HT1080 (cell line): Measurements from ENCODE around the gene CYP4F22. TPM values are rescaled to one million over a fixed set of nuclear protein-coding genes. Genes with fewer than 3 reads are reported as not detected.

Source experiments
- DNase-seq: peaks from one replicate; pipeline ENCODE4 v3.0.0-alpha.2; 2015; ENCODE audit warnings: low read depth
- total RNA-seq: library from RNA; depleted of rRNA; stranded (reverse); fragments of >200 nt; shearing (Covaris generic); gene quantifications from 2 replicates; pipeline ENCODE4 v1.2.3, GENCODE V29; 2014

The CYP4F22 gene
- total RNA-seq, 1 experiment from 2014 or later = not detected

DNA sequence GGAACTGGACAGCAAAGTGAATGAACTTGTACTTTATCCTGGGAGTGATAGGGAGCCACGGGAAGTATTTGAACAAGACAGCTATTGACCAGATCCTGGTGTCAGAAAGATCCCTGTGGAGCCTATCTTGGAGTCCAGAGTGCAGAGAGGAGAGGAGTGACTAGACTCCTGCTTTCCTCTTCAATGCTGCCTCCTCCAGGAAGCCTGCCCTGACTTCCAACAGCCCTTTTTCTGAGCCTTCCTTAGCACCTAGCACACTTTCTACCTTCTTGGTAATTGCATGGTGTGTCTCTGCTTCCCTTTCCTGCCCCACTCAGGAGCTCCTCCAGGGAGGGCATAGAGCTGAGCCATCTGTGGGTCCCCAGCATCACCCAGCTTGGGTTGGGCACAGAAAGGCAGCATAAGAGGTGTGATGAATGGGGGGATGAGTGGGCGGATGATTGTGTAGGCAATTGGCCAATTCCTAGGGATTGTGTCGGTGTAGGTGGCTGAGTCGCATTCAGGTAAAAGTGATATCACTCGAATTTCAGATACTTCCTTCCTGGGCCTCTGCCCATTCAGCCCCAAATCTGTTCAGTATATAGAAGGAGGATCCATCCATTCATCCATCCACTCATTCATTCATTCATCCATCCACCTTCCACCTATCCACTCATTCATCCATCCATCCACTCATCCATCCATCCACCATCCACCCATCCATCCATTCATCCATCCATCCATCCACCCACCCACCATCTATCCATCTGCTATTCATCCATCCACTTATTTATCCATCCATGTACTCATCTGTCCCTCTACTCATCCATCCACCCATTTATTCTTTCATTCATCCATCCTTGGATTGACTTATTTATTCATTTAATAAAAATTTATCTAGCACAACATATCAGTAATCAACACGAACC, 26.9 kb downstream of the CYP4F22 start:
- DNase-seq = no peak

DNA sequence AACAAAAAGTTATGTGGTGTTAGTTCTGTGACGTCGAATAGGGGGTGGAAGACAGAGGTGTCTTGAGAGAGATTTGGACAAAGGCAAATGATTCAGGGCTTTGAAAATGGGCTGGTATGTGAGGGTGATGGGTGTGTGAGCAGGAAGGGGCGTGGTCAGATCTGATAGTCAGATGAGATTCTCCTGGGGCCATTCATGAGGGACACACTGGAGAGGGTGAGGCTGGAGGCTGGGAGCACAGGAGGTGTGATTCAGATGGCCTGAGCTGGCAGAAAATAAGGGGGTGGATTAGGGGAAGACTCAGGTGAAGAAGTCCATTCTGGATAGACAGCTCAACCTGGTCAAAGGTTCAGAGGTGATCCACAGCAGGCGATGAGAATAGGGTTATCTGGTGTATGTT, 28.0 kb downstream of the CYP4F22 start:
- DNase-seq = no peak

GRCh38 chr19:15538774-15539173, 30.4 kb downstream of the CYP4F22 start:
- no peak for DNase-seq

DNA sequence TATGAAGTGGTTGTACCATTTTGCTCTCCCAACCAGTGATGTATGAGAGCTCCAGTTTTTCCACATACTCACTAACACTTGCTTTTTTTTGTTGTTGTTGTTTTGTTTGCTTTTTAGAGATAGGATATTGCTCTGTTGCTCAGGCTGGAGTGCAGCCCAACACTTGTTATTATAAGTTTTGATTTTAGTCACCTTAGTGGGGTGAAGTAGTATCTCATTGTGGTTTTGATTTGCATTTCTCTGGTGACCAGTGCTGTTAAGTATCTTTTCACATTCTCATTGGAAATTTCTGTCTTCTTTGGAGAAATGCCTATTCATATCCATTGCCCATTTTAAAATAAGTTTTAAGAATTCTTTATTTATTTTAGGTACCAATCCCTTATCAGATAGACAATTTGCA, 31.3 kb downstream of the CYP4F22 start:
- DNase-seq = no peak

DNA sequence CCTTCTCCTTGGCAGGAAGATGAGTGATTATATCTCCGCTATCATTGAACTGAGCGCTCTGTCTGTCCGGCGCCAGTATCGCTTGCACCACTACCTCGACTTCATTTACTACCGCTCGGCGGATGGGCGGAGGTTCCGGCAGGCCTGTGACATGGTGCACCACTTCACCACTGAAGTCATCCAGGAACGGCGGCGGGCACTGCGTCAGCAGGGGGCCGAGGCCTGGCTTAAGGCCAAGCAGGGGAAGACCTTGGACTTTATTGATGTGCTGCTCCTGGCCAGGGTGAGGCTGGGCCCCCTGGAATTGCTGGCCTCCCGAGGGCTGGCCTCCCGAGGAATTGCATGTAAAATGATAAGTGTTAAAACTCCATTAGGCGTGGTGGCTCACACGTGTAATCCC, 32.1 kb downstream of the CYP4F22 start:
- no peak for DNase-seq

DNA sequence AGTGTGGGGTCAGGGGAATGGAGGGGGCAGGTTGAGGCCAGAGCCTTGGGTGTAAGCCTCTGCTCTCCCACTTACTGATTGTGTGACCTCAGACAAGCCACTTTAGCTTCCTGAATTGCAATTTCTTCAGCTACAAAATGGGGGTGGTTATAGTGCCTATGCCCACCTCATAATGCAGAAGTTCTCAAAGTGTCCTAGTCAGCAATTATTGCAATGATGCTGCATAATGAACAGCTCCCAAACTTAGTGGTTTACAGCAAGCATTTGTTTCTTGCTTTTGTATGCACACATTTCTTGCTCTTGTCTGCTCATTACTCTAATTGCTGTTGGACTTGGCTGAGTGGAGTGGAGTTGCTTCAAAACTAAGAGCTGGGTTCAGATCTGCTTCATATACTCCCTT, 36.0 kb downstream of the CYP4F22 start:
- DNase-seq = no peak

- DNase-seq = no peak
These were observed 36.6 kb downstream of the CYP4F22 start for GRCh38 chr19:15544970-15545369.

- DNase-seq = no peak
These were observed 40.3 kb downstream of the CYP4F22 start for GRCh38 chr19:15548648-15549047.

DNA sequence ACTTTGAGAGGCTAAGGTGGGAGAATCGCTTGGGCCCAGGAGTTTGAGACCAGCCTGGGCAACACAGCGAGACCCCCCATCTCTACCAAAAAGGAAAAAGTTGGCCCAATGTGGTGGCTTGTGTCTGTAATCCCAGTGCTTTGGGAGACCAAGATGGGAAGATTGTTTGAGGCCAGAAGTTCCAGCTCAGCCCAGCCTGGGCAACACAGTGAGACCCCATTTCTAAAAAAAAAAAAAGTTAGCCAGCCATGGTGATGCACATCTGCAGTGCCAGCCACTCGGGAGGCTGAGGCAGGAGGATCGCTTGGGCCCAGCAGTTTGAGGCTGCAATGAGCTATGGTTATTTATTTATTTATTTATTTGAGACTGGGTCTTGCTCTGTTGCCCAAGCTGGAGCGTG, 41.3 kb downstream of the CYP4F22 start:
- no peak for DNase-seq

DNA sequence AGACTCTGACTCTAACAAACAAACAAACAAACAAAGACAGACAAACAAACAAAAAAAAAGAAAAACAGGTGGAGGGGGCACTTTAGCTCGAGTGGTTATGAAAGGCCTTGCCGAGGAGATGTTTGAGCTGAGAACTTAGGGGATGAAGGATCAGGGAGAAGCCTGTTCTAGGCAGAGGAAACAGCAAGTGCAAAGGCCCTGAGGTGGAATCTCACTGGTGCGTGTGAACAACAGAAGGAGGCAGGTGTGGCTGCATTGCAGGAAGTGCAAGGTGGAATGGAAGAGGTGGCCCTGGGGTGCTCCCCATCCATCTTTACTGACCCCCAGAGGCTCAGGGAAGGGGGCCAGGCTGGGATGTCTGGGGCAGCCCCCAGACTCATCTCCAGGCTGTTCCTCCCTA, 41.9 kb downstream of the CYP4F22 start:
- DNase-seq = no peak

DNA sequence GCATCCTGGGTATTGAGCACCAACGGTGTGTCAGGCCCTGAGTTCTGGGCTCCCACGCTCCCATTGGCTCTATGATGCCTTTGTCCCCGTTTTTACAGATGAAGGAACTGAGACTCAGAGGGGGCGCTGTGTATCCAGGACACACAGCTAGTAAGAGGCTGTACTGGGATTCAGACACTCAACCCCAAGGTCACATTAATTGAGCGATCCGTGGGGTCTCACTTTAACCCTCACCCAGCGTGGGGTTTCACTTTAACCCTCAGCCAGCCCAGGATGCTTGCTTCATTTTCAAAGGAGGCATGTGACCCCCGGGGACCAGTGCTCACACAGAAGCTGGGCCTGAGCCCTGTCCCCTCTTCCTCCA, 42.6 kb downstream of the CYP4F22 start:
- DNase-seq = no peak

DNA sequence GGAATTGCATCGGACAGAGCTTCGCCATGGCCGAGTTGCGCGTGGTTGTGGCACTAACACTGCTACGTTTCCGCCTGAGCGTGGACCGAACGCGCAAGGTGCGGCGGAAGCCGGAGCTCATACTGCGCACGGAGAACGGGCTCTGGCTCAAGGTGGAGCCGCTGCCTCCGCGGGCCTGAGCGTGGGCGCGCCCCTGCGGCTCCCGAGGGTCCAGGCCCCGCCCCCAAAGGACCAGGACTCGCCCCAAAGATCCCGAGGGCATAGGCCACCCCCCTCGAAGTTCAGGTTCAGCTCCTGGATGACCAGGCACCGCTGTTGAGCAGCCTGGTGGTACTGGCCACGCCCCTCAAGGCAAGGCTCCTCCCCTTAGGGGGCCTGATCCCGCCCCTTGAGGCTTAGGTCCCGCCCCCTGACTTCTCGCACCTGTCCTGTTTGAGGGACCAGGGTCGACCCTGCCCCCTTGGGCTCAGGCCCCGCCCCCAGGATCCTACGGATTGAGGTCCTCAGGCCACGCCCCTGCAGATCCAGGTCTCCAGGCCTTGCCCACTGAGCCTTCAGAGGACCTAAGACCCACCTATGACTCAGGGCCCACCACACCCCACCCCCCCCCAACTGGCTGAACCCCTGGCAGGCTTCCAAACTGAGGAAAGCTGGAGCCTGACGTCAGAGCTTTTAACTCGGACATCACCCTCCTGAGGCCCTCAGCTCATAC, 43.1 kb downstream of the CYP4F22 start:
- DNase-seq = no peak

GRCh38 chr19:15555021-15555420, 46.7 kb downstream of the CYP4F22 start:
- DNase-seq = no peak

- peak; percentile 73 for DNase-seq
These were observed 47.7 kb downstream of the CYP4F22 start for GRCh38 chr19:15555759-15556633.

- DNase-seq = no peak
These were observed 48.4 kb downstream of the CYP4F22 start for GRCh38 chr19:15556634-15557181.

GRCh38 chr19:15557223-15557622, 48.9 kb downstream of the CYP4F22 start:
- no peak for DNase-seq

- no peak for DNase-seq
These were observed 53.8 kb downstream of the CYP4F22 start for GRCh38 chr19:15562145-15562544.

DNA sequence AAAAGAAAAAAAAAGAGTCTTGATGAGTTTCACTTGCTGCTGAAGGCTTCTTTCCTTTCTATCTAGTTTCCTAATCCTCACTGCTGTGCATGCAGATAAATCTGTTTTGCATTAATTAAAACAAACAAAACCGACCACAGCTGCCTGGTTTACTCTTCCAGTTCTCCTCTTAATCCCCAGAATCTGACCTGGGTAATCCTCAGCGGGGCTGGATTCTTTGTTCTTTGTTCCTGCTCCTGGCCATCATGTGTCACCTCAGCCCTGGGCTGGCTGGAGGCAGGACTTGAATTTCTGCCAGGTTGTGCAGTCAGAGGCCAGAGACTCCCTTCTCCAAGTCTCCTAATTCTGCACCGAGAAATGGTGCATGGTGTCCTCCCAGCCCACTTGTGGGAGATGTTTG, 54.5 kb downstream of the CYP4F22 start:
- no peak for DNase-seq

GRCh38 chr19:15563325-15563794, 55.0 kb downstream of the CYP4F22 start:
- DNase-seq = no peak

- DNase-seq = no peak
These were observed 55.6 kb downstream of the CYP4F22 start for GRCh38 chr19:15563931-15564330.

DNA sequence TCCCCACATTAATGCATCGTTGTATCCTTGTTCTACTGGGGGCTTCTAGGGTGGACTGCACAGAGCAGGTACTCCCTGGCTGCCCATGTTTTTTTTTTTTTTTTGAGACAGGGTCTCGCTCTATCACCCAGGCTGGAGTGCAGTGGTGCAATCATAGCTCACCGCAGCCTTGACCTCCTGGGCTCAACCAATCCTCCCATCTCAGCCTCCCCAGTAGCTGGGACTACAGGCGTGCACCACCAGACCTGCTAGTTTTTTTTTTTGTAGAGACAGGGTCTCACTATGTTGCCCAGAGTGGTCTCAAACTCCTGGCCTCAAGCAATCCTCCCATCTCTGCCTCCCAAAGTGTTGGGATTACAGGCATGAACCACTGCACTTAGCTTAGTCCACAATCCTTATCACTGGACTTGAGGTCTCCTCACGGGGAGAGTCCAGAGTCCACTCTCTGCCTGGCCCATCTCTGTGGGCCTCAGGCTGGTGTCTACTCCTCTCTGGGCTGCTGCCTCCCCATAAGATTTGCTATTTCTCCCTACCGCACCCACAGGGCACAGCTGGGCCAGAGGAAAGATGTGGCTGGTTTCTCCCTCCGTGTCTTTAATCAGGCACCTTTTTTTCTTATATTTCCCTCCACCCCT, 56.3 kb downstream of the CYP4F22 start:
- no peak for DNase-seq
